GM21390 (cell line): Measurements from ENCODE around the gene USP40.

Experiments
- ATAC-seq: cut with Tn5 transposase; IDR thresholded peaks from one replicate; pipeline ENCODE4 v1.9.1; 2021; ENCODE audit not compliant: unreplicated experiment

USP40 gene

DNA sequence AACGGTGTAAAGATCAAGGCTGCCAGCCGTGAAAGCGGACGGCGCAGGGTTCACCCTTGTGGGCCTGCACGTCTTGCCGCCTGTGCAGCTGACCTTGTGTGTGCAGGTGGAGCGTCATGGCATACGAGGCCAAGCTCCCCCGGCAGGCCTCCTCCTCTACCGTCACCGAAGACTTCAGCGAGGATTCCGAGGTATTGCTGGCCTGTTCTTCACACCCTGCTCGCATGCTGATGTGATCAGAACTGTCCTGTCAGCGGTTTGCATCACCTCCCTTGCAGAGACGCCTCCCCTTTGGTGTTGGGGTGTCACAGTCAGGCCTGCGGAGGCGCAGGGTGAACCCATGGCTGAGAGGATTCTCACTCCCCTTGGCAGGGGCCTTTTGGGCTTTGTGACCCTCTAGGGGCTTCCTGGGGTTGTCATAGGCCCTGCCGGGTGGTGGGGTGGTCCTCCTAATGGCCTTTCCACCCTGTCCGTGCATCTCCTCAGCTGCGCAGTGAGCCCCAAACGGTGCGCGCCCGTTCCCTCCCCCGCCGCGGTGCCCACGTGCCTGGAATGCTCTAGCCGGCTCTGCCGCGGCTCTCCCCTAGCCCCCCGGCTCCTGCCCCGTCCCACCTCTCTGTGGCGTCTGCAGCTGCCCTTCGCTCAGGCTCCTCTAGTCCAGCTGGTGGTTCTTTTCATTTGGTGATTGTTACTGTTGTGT is 119.8 kb downstream of the USP40 start:
- ATAC-seq = no peak

DNA sequence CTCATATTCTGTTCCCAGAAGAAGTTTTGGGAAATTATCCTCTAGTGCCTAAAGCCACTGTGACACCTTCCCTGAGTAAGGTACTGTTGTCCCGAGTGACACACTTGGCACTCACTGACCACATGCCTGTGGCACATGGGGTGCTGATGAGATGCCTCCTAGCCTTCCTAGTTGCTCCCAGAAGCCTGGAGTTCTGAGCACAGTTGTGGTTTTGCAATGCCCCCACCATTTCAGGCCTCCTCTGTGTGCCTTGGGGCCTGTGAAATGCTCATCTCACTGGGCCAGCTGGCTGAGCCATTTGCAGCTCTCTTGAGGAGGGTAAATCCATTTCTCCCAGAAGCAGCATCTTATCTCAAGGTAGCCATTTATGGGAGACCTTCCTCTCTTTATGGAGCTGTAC is 120.5 kb downstream of the USP40 start:
- no peak for ATAC-seq

DNA sequence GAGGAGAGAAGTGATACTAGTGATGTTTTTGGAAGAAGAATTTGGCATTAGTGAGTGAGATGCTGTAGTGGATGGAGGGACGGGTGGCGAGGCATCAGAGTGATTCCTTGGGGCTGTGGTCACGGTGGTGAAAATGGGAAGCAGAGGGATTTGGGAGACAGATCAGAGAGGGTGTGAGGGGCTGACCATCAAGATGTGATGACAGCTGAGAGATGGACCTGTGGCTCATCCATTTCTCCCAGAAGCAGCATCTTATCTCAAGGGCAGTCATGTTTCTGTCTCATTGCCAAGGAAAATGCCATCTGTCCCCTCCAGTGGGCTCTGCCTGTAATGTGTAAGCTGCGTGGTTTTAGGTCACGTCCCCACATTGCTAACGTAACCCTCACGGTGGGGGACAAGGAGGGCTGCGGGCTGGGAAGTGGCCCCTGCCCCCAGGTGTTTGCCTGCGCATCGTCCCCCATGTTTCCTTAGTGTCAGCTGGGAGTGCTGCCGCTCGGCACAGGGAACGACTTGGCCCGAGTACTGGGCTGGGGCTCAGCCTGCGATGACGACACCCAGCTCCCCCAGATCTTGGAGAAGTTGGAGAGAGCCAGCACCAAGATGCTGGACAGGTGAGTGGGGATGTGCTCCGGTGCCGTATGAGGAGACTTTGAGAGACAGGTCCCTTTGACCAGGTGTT is 121.3 kb downstream of the USP40 start:
- no peak for ATAC-seq

DNA sequence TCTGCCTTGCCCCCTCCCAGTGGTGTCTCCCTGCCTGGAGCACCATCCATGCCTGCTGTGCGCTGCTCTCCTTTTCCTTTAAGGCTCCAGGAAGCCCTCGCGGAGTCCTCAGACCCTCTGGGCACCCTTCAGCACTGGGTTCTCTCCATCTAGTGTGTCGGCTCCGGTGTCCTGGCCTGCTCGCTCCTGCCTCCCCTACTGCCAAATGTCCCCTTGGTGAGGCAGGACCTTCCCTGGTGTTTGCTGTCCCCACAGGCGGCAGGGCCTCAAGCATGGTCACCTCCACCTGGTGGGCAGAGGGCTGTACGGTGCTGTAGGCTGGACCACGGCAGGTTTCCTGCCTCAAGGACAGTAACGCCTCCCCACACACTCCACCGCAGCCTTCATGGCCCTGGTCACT is 122.1 kb downstream of the USP40 start:
- ATAC-seq = no peak

DNA sequence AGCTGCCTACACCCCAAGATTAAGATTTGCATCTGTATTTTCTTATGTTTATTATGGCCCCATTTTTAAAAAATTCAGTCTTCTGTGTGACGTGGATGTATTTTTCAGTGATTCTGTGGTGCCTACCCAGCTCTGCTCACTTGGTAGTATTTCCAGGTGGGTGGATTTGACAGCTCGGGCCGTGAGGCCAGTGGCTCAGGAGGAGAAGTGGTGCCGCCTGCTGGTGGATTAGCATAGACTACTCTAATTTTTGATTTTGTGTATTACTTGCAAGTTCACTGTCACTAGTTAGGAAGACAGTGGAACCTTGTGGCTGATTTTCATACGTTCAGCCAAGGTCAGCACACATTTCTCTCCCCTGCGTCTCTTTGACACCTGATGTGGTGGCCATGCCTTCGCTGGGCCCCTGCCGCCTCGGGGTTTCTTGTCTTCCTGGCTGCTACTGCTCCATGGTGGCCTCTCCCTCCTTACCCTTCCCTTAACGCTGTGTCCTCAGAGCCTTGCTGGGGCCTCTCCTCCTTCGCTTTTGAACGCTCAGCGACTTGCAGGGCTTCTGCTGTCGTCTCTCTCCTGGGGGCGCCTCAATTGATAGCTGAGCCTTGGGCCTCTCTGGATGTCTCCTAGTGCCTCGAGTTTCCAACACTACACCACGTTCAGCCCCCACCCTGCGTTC is 122.9 kb downstream of the USP40 start:
- ATAC-seq = no peak

DNA sequence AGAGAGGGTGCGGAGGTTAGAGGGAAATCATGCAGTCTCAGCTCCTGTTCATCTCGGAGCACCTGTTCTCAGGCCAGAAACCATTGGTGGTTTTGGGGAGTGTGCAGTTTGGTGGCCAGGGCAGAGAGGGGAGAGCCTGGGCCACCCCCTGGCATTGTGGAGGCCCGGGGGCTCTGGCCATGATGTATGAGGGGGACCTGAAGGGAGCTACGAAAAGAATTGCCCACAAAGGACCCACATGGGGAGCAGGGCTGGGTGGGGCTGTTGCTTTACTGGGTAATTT is 124.6 kb downstream of the USP40 start:
- ATAC-seq = no peak

DNA sequence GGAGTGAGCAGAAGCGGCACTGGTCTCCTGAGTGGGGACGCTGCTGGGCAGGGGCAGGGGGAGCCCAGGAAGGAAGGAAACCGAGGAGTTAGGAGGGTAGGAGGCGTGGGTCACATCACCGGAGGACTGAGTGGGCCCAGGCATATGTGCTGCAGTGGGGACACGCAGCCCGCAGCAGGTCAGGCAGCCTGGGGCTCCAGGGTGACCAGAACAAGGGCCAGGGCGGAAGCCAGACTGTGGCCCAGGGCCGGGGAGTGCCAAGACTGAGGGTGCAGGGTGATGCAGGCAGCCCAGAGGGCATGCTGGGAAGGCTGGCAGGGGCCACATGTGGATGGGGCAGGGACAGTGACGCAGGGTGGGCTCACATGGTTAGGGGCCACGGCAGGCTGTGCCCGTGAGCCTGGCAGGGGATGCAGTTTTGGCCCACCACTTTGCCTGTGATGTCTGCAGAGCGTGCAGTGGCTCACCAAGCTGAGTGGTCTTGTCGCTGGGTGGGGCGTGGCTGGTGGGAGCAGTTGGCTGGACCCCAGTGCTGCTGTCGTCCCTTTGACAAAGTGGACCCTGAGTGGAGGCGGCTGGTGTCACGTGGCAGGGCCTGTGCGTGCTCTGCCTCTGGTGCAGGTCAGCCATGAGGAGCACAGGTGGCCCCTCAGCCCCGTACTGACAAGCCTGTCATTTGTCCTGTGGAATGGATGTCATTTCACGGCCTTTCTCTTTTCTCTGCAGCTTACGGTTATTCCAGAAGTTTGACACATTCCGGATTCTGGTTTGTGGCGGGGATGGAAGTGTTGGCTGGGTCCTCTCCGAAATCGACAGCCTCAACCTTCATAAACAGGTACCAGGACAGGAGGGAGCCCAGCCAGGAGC is 125.2 kb downstream of the USP40 start:
- no peak for ATAC-seq

DNA sequence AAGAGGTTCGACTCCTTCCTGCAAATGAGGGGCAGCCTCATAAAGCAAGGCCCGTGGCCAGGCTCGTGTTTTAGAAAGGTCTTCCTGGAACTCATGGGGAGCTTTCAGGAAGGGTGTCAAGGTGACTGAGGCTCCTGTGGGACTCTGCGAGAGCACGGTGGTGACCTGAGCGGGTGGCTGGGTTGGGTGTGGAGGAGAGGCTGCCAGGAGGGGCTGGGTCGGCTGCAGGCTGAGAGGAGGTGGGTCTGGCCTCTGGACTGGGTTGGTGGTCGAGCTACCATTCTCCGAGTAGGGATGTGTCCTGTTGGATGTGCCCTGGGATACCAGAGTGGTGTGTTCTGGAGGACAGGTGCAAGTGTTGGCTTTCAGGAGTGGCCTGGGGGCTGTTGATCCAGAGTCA is 125.9 kb downstream of the USP40 start:
- no peak for ATAC-seq

DNA sequence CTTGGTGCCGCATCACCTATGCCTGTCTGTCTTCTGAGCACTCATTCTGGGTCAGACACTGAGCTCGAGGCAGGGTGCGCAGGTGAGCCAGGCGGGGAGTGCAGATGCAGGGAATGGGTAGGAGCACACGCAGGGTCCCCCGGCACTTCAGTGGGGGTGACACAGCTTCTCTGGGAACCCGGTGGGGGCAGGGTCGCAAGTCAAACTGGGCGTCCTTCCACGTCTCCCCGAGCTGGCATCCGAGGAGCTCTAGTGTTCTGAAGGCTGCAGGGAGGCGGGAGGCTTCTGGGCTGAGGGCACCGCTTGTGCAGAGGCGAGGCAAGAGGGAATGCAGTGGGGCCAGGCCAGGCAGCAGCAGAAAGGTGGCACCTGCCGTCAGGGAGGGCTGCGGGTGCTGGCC is 126.3 kb downstream of the USP40 start:
- no peak for ATAC-seq

DNA sequence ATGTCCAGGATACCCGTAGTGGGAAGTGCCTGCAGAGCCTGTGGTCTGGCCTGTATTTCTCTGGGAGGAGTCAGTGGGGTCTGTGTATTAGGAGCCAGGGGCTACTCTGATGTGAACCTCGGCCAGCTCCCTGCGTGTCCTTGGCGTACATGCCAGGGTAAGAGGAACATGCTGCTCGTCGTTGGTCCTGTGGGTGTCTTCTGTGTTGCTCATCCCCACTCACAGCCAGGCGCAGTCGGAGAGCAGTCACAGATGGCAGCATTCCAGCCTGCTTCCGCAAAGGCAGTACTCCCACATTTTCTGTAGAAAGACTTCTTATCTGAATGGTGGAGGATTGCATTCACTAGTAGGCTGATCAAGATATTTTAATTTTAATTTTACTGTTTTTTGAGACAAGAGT is 127.4 kb downstream of the USP40 start:
- ATAC-seq = no peak

DNA sequence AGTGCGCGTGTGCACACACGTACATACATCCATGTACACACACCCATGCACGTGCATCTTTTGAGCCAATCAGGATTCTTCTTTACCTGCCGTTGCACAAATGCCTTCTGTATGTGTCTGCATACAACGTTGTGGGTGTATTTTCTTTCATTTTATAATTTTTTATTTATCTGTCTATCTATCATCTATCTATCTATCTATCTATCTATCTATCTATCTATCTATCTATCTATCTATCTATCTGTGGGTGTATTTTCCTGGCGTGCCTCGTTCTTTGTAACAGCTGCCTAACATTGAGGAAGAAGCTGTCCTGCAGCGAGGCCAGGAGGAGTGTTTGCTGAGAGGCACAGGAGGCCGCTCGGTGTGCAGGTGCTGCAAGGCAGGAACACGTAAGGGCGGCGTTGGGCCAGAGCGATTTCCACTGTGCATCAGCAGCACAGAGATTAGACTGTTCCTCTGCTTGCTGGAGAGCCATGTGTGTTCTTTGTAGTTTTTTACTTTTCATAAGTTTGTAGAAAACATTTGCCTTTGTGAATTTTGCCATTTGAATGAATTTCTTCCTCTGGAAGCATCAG is 127.9 kb downstream of the USP40 start:
- ATAC-seq = no peak

DNA sequence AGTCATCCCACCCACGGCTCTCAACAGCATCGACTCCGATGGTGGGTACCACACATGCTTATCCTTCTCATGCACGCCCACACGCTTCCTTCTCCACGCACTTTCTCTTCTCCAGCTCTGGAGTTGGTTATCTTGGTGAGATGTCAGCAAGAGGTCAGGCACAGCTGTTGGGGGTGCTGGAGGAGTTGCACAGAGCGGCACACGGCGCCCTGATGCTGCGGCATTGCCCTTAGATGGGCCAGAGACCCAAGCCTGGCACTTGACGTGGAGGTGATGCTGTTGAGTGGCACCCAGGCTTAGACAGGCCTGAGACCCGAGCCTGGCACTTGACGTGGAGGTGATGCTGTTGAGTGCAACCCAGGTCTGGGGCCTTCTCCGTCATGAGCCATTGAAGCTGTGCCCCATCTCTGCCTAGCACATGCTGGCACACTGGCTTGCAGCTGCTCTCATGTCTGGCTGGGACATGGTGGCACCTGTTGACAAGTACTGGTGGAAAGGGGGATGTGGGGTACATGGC is 129.1 kb downstream of the USP40 start:
- no peak for ATAC-seq

DNA sequence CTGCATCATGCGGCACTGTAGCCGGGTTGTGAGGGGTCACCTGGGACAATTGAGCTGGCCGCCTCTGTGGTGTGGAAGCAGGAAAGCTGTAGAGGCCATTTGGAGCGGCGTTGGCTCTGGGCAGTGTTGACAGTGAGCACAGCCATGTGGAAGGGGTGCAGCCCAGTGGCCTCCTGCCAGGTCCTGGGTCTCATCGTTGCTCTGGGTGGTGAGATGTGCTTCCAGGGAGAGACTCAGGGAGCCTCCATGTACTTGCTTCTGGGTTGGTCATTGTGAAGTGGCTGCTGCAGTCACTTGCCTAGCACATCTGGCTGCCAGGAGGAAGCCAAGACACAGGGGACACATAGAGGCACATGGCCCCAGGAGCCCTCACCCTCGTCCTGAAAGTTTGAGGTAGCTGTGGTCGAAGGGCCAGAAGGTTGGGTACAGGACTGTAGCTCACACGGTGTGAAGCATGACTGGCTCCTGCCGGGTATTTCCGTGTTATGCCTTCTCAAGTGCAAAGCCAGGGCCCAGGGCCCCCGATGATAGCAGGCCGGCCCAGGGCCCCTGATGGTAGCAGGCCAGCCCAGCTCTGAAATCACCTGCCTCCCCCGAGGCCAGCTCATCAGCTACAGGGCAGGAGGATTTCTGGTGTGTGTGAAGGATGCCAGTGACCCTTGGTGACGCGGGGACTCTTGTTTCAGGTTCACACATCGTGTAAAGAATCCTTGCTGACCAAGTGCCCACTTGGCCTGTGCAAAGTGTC is 129.7 kb downstream of the USP40 start:
- ATAC-seq = no peak

DNA sequence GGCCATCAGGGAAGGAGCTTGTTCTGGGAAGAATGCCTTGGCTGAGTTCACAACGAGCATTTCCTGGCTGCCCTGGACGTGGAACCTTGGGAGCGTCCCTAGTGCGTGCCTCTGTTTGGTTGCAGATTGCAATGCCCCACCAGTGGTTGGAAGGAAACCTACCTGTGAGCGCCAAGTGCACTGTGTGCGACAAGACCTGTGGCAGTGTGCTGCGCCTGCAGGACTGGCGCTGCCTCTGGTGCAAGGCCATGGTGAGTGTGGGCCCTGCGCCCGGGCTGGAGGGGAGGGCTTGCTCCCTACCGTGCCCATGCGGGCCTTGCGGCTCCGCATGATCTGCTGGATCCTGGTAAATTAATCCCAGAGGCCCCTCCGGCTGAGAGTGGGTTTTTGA is 130.4 kb downstream of the USP40 start:
- no peak for ATAC-seq

DNA sequence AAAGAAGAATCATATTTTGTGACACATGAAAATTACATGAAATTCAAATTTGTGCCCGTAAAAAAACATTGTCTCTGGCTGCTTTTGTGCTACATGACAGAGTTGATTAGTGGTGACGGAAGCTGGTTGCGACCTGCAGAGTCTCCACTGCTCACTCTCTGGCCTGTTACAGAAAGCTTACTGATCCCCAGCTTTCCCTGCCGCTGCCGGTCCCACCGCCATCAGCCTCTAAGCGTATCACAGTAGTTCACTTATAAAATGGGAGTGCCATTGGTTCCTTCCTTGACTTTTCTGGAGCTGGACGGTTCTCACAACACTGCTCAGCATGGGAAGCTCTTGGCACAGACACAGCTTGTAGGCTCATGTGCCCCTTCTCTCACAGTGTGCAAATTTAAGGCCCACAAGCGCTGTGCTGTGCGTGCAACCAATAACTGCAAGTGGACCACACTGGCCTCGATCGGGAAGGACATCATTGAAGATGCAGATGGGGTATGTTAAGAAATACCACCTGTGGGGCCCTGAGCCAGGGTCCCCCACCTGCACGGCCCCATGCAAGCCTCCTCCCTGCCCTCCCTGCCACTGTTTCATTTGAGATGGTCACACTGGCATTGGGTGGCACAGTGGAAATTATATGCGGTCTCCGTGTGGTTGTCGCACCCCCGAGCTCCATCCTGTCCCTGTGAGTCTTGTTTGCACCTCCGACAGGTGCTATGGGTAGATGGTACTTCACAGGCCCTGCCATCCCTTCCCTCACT is 131.0 kb downstream of the USP40 start:
- ATAC-seq = no peak

DNA sequence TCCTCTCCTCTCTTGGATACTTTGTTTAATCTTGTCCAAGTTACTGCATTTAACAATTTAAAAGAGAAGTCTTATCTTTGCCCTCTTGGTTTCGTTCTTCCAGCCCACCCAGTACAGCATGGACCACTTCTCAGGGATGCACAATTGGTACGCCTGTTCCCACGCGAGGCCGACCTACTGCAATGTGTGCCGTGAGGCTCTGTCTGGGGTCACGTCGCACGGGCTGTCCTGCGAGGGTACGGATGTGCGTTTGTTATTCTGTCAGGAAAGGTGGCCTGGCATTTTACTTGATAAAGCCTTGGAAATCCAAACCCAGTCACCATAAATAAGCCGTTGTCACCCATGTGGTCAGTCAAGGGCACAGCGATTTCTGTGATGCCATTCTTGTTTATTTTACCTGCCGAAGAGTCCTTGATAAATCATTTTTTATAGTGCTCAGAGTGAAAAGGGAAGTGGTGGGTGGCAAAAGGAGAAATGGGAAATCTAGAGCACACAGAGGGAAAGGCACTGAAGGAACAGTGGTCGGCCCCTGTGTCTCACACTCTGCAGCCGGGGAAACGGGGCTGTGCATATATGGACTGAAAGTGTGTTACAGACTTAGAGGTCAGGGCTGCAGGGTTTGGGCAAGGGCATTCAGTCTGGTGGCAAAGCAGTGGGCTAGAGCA is 131.8 kb downstream of the USP40 start:
- ATAC-seq = no peak

DNA sequence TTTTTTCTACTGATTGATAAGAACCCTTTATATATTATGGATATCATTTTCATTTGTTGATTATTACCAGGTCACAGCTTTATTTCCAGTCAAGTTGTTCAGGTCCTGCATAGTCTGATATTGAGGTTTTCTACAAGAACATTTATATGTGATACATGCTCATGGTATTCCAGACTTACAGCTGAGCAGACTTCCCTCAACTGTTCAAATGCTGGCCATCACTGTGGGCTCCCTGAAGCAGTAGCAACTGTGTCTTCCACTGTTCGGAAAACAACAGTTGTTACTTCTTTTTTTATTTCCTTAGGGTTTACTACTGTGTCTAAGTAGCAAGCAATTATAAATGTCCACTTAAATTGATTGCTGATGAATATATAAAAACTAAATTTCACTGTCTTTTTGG is 132.8 kb downstream of the USP40 start:
- ATAC-seq = no peak

DNA sequence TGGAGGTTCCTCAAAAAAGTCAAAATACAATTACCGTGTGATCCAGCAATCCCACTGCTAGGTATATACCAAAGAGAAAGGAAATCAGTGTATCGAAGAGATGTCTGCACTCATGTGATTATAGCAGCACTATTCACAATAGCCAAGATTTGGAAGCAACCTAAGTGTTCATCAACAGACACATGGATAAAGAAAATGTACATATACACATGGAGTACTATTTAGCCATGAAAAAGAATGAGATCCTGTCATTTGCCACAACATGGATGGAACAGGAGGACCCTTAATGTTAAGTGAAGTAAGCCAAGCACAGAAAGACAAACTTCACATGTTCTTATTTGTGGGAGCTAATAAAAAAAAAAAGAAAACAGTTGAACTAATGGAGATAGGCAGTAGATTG is 133.6 kb downstream of the USP40 start:
- no peak for ATAC-seq

DNA sequence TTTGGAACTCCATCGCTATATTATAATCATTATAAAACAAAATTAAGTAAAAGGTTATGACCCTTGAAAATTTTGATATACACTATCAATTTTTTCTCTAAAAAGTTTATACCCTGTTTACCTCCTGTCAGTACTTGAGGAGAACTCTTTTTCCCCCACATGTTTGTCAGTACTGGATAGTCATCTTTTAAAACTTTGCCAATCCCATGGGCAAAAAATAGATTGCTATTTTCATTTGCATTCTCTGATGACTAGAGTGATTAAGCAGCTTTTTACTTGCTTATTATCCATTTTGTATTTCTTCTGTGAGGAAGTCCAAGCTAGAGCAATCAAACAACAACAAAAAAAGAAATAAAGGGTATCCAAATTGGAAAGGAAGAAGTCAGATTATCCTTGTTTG is 135.9 kb downstream of the USP40 start:
- no peak for ATAC-seq
